NCI-H1436 (cell line): ENCODE data around the gene ANKRD34A.

Source experiments
- DNase-seq: peaks from one replicate; lab custom pipeline; 2025; lab: John Stamatoyannopoulos, UW

The ANKRD34A gene

GRCh38 chr1:145964328-145965118 is at the start of gene ANKRD34A, which contains the start of gene POLR3GL:
Gene ANKRD34A, minus strand, starts transcription at chr1:145964575. Its CDS starts 2,816 bp downstream, at chr1:145961759.
Gene POLR3GL, plus strand, starts transcription at chr1:145964690. Its CDS starts 10,176 bp downstream, at chr1:145974866.
- peak; percentile 83 for DNase-seq

- no peak for DNase-seq
Measured at GRCh38 chr1:146013559-146013922, 49.2 kb upstream of the ANKRD34A start.

GRCh38 chr1:146012703-146013558 is 48.6 kb upstream of the ANKRD34A start:
- DNase-seq, result peak; percentile 59

GRCh38 chr1:146010126-146010738 is 45.9 kb upstream of the ANKRD34A start:
- no peak for DNase-seq

GRCh38 chr1:146007489-146008133 is 43.2 kb upstream of the ANKRD34A start:
- DNase-seq, result no peak

GRCh38 chr1:146001709-146002108 is 37.3 kb upstream of the ANKRD34A start:
- no peak for DNase-seq

GRCh38 chr1:145999321-146000024 is 35.1 kb upstream of the ANKRD34A start:
- DNase-seq, result peak; percentile 10

- DNase-seq, result no peak
Measured at GRCh38 chr1:145997718-145998023, 33.3 kb upstream of the ANKRD34A start.

- DNase-seq, result peak; percentile 9
Measured at GRCh38 chr1:145997016-145997717, 32.8 kb upstream of the ANKRD34A start.

GRCh38 chr1:145996433-145997015 is 32.1 kb upstream of the ANKRD34A start, which contains the start of gene TXNIP:
Gene TXNIP, minus strand, starts transcription at chr1:145996579. Its CDS starts 313 bp downstream, at chr1:145996266.
- DNase-seq, result peak; percentile 94

- DNase-seq, result no peak
Measured at GRCh38 chr1:145995964-145996432, 31.6 kb upstream of the ANKRD34A start.

- DNase-seq, result no peak
Measured at GRCh38 chr1:145995148-145995881, 30.9 kb upstream of the ANKRD34A start.

GRCh38 chr1:145994391-145995120 is 30.2 kb upstream of the ANKRD34A start:
- DNase-seq, result no peak

GRCh38 chr1:145993618-145994390 is 29.4 kb upstream of the ANKRD34A start:
- no peak for DNase-seq

GRCh38 chr1:145992958-145993617 is 28.7 kb upstream of the ANKRD34A start:
- DNase-seq, result no peak

GRCh38 chr1:145992502-145992936 is 28.1 kb upstream of the ANKRD34A start:
- no peak for DNase-seq

GRCh38 chr1:145991735-145992412 is 27.5 kb upstream of the ANKRD34A start:
- DNase-seq, result no peak
